Stimulated activated naive B cell treated with anti-CD40 and anti-IgM and Interleukin-4, amounts not matched to agents 10 μg/mL and 1 μg/mL and 100 μg/mL, for 72 hours (primary cell): ENCODE data around the gene SNRNP27.
A peak's percentile ranks its signal among the peaks of the same experiment; 100 is the strongest.
"Not testable (repeated sequence)": the region's sequence is repeated elsewhere in the genome, so short reads cannot be mapped to it uniquely, and the experiment has no call there.

Experiments used
- ATAC-seq, 2 donors: fragments of 150-1000 bp; cut with Tn5 transposase; replicated peaks; 2 replicates each; pipeline ENCODE4 v1.10.0; 2021; ENCODE audit warnings: moderate library complexity in 1 of 2
- DNase-seq: peaks from one replicate; pipeline ENCODE4 v3.0.0; 2021
- H3K27ac Mint-ChIP-seq: one replicate; pipeline ENCODE4 v1.8.0; 2022; ENCODE audit warnings: mild to moderate bottlenecking, mixed read lengths
- H3K27me3 Mint-ChIP-seq, 2 donors: one replicate each; pipeline ENCODE4 v1.8.0; 2022; ENCODE audit warnings: mixed read lengths in 2 of 2
- H3K36me3 Mint-ChIP-seq, 2 donors: one replicate each; pipeline ENCODE4 v1.8.0; 2022; ENCODE audit warnings: mixed read lengths in 2 of 2, mild to moderate bottlenecking in 1 of 2
- H3K4me1 Mint-ChIP-seq, 2 donors: one replicate each; pipeline ENCODE4 v1.8.0; 2022; ENCODE audit warnings: mixed read lengths in 2 of 2, mild to moderate bottlenecking in 1 of 2
- H3K4me3 Mint-ChIP-seq, 2 donors: one replicate each; pipeline ENCODE4 v1.8.0; 2022; ENCODE audit warnings: mild to moderate bottlenecking in 2 of 2, mixed read lengths in 2 of 2, moderate library complexity in 1 of 2
- H3K9me3 Mint-ChIP-seq, 2 donors: one replicate each; pipeline ENCODE4 v1.8.0; 2022; ENCODE audit warnings: mixed read lengths in 2 of 2, mild to moderate bottlenecking in 1 of 2

The SNRNP27 gene, protein sequence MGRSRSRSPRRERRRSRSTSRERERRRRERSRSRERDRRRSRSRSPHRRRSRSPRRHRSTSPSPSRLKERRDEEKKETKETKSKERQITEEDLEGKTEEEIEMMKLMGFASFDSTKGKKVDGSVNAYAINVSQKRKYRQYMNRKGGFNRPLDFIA

DNA sequence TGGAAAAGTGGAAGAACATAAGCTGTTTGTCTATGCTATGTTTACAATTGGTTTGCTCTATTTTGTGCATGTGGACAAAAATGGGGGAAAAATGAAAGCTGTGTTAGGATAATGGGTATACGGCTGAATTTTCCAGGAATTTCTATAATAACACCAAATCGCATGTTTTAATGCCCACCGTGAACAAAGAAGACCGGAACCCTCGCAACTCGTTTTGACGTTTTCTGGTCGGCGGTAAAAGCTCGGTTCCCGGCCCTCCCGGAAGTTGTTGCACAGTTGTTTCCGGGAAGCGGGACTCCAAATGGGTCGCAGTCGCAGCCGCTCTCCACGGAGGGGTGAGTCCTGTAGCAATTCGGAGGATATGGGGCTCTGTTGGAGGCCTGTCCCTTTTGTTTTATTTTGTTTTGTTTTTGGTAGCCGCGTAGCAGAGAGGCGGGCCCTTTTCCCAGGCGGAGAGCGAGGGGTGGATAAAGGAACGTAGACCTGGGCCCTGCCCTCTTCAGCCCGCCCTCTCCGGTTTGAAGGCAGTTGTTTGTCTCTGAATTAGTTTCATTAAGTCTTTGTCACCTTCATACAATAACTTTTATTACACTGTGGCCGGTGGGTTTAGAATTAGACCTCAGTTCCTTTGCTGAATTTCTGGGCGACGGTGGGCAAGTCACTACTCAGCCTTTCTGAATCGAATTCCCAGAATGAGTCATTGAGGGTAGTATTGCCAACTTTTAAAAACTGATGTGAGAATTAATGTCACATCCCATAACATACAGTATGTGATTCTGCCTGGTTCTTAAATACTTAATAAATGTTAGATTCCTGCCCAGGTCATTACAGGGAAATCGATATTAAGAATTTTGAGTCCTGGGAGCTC, at the start of gene SNRNP27:
SNRNP27 (plus strand) TSS at position 273 of the 868 bp plus-strand sequence; CDS start at position 302, 29 bp downstream.
- peak within 1 kb of the TSS; percentile 97 to 99 for H3K4me3 Mint-ChIP-seq
- ATAC-seq (peak; percentile 91 to 93), DNase-seq (peak; percentile 74)
- peaks cover 17 to 23% of the 10 kb centered on the region in 2 donors for H3K36me3 Mint-ChIP-seq
- H3K9me3 Mint-ChIP-seq = peaks cover 0 to 2% of the 10 kb centered on the region in 2 donors
- peak within 1 kb of the TSS; percentile 99 for H3K27ac Mint-ChIP-seq
- H3K27me3 Mint-ChIP-seq = no peaks in the 10 kb centered on the region
- peaks cover 18 to 24% of the 10 kb centered on the region in 2 donors for H3K4me1 Mint-ChIP-seq

DNA sequence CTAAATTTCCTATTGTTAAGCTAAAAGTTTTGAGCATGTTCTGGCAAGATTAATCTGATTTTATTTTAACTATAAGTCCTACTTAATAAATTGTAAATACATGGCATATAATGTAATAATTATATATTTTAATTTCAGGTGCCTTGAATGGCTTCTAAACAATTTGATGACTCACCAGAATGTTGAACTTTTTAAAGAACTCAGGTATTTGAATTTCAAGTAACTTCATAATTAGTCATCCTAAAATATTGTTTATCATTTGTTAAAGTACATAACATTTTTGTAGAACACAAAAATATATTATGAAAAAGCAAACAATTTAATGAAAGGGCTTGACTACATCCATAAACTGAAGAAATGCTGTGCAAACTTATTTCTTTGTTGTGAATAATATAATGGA, 49.8 kb upstream of the SNRNP27 start:
- no peaks in the 10 kb centered on the region for H3K27me3 Mint-ChIP-seq
- H3K4me1 Mint-ChIP-seq = peaks cover 0 to 8% of the 10 kb centered on the region in 2 donors
- peaks cover 28 to 31% of the 10 kb centered on the region in 2 donors for H3K36me3 Mint-ChIP-seq
- H3K4me3 Mint-ChIP-seq = no peak overlapping the region
- H3K27ac Mint-ChIP-seq = no peak overlapping the region
- no peak for ATAC-seq
- no peaks in the 10 kb centered on the region for H3K9me3 Mint-ChIP-seq
- no peak for DNase-seq

DNA sequence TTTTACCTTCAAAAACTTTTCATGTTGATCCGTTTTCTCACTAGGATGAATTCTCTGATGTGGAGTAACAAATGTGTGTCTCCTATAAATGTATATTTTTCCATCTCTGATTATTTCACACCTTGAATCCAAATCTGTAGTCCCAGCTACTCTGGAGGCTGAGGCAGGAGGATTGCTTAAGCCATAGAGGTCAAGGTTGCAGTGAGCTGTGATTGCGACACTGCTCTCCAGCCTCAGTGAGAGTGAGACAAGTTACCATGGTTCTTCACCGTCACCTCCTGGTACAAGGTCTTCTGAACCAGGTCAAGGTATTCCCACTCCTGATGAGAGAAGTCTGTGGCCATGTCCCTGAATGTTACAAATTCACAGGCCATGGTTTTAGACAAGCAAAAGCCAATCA, 49.2 kb upstream of the SNRNP27 start:
- H3K4me3 Mint-ChIP-seq = no peak overlapping the region
- H3K36me3 Mint-ChIP-seq = peaks cover 26 to 28% of the 10 kb centered on the region in 2 donors
- no peak overlapping the region for H3K27ac Mint-ChIP-seq
- H3K9me3 Mint-ChIP-seq = no peaks in the 10 kb centered on the region
- DNase-seq (no peak), ATAC-seq (no peak)
- no peaks in the 10 kb centered on the region for H3K27me3 Mint-ChIP-seq
- peaks cover 0 to 8% of the 10 kb centered on the region in 2 donors for H3K4me1 Mint-ChIP-seq

DNA sequence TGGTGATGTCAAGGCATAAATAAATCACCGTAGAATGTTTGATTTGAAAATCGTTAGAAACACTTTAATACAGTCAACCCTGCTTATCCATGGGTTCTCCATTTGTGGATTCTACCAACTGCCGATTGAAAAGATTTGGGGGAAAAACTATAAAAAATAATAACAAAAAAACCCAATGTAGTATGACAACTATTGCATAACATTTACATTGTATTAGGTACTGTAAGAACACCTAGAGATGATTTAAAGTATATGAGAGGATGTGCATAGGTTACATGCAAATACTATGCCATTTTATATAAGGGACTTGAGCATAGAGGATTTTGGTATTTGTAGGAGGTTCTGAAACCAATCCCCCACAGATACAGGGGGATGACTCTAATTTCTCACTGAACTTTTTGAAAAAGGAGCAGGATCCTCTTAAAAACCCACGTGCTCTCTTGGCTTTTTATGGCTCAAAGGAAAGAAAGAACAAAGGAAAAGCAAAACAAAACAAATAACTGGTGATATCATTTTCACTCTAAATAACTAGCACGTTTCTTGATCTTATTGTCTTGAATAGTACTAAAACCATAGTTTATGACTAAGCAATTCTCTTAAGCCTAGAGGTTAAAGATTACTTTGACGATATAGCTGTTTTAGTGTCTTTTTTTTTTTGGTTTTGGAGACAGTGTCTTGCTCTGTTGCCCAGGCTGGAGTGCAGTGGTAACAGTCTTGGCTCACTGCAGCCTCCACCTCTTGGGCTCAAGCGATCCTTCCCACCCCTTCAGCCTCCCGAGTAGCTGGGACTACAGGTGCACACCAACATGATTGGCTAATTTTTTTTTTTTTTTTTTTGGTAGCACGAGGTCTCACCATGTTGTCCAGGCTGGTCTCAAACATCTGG, 47.3 kb upstream of the SNRNP27 start:
- H3K4me3 Mint-ChIP-seq = no peak overlapping the region
- H3K4me1 Mint-ChIP-seq = peaks cover 0 to 8% of the 10 kb centered on the region in 2 donors
- ATAC-seq (no peak), DNase-seq (no peak)
- H3K27ac Mint-ChIP-seq = peak overlapping the region; percentile 67
- H3K27me3 Mint-ChIP-seq = no peaks in the 10 kb centered on the region
- peaks cover 28 to 32% of the 10 kb centered on the region in 2 donors for H3K36me3 Mint-ChIP-seq
- no peaks in the 10 kb centered on the region for H3K9me3 Mint-ChIP-seq

DNA sequence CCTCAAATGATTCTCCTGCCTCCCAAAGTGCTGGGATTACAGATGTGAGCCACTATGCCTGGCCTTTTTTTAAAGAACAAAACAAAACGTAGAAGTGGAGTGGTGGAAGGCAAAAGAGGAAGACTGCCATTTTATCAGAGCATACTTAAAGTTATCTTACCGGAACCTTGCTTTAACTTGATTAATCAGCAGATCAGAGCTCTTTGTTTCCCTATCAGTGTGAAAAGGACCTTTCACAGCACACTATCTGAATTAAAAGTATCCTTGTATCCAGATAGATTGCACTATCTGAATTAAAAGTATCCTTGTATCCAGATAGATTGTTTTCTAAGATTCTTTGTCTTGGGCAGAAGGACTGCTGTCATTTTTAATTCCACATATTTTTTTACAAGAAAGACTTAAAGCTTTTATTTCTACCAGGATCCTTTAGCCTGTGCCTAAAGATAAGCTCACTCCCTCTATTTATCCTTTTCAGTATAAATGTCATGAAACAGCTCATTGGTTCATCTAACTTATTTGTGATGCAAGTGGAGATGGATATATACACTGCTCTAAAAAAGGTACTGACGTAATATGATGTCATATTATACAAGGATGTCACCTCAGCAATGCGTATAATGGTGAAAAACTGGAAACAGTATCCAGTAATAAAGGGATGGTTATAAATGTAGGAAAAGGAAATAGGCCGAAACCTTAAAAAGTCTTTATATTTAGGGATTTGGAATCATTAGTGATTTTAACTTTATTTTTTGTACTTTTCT, 46.5 kb upstream of the SNRNP27 start:
- Mint-ChIP-seq H3K27me3 (no peaks in the 10 kb centered on the region), H3K4me3 (no peak overlapping the region), H3K4me1 (peaks cover 0 to 8% of the 10 kb centered on the region in 2 donors), H3K36me3 (peaks cover 25 to 30% of the 10 kb centered on the region in 2 donors), H3K27ac (peak overlapping the region; percentile 67), H3K9me3 (no peaks in the 10 kb centered on the region)
- DNase-seq = no peak
- no peak for ATAC-seq

DNA sequence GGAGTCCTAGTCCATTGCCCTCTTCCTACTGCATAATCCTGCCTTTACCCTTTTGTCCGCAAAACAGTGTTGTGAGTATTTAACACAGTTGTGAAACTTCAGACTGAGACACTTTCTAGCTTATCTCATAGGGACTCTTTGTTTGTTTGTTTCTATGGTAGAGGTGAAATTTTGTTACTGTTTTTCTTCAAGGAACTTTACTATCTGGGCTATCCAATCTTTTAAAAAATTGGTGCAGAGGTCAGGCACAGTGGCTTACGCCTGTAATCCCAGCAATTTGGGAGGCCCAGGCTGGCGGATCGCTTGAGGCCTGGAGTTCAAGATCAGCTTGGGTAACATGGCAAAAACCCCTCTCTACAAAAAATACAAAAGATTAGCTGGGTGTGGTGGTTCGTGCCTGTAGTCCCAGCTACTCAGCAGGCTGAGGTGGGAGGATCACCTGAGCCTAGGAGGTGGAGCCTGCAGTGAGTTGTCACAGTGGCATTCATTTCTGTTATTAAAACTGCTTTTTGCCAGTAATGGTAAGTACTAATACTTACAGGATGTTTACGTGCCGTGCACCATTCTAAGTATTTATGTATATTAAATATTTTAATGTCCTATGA, 45.5 kb upstream of the SNRNP27 start:
- H3K9me3 Mint-ChIP-seq = no peaks in the 10 kb centered on the region
- no peaks in the 10 kb centered on the region for H3K27me3 Mint-ChIP-seq
- DNase-seq (no peak), ATAC-seq (no peak)
- no peak overlapping the region for H3K27ac Mint-ChIP-seq
- peaks cover 25 to 30% of the 10 kb centered on the region in 2 donors for H3K36me3 Mint-ChIP-seq
- peaks cover 0 to 8% of the 10 kb centered on the region in 2 donors for H3K4me1 Mint-ChIP-seq
- H3K4me3 Mint-ChIP-seq = no peak overlapping the region

DNA sequence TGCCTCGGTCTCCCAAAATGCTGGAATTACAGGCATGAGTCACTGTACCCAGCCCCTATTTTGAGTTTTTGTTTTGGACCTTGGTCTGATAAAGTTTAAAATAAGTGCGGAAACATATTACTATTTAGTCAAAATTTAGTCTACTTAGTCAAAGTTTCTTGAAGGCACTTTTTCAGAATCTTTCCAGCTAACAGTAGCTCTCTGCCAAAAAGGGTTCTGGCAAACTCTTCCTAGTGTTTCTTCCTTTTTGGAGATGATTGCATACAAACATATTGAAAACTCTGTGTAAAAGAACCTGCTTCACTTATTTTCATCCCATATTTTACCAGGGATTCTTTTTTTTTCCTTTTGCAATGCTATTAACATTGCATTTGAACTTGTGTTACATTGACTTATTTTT, 35.5 kb upstream of the SNRNP27 start:
- H3K9me3 Mint-ChIP-seq = no peaks in the 10 kb centered on the region
- no peak overlapping the region for H3K4me3 Mint-ChIP-seq
- no peak overlapping the region for H3K27ac Mint-ChIP-seq
- DNase-seq = no peak
- H3K4me1 Mint-ChIP-seq = no peaks in the 10 kb centered on the region
- no peak for ATAC-seq
- H3K36me3 Mint-ChIP-seq = peaks cover 3 to 4% of the 10 kb centered on the region in 2 donors
- no peaks in the 10 kb centered on the region for H3K27me3 Mint-ChIP-seq

DNA sequence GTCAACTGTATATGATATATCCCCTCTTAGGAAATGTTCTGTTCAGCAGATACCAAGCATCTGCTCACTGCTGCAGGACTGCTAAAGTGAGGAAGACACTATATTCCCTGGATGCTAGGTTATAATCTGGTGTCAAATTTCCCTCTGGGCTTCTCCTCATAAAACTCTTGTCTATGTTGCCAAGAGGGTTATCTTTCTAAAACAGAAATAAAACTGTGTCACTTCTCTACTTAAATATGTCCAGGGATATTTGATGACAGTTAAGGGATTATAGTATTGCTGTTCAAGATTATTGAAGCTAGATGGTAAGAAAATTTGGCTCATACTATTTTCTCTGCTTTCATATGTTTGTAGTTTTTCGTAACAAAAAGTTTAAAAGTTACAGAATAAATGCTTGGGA, 30.5 kb upstream of the SNRNP27 start:
- ATAC-seq = no peak
- H3K4me1 Mint-ChIP-seq = no peaks in the 10 kb centered on the region

DNA sequence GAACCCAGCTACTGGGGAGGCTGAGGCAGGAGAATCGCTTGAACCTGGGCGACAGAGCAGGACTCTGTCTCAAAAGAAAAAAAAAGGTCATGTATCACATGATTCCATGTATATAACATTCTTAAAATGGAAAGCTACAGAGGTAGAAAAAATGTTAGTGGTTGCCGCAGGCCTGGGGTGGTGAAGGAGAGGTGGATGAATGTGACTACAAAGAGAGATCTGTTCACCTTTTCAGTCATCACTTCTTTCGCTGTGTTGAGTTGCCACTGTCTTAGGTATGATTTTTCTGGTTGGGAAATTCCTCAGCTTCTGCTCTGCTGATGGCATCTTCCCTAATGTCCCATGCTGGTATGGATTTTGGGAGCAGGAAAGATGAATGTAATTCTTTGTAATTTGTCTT, 5.3 kb upstream of the SNRNP27 start:
- H3K27me3 Mint-ChIP-seq = no peaks in the 10 kb centered on the region
- no peak overlapping the region for H3K27ac Mint-ChIP-seq
- H3K4me1 Mint-ChIP-seq = peaks cover 6% of the 10 kb centered on the region in 2 donors
- ATAC-seq (no peak), DNase-seq (no peak)
- H3K36me3 Mint-ChIP-seq = peaks cover 0 to 2% of the 10 kb centered on the region in 2 donors
- no peak overlapping the region for H3K4me3 Mint-ChIP-seq
- H3K9me3 Mint-ChIP-seq = peaks cover 0 to 2% of the 10 kb centered on the region in 2 donors

More for the DNA sequence above, 30.5 kb upstream of the SNRNP27 start:
- DNase-seq = no peak
- H3K9me3 Mint-ChIP-seq = no peaks in the 10 kb centered on the region
- H3K27ac Mint-ChIP-seq = no peak overlapping the region
- no peak overlapping the region for H3K4me3 Mint-ChIP-seq
- peaks cover 13 to 19% of the 10 kb centered on the region in 2 donors for H3K36me3 Mint-ChIP-seq
- no peaks in the 10 kb centered on the region for H3K27me3 Mint-ChIP-seq

DNA sequence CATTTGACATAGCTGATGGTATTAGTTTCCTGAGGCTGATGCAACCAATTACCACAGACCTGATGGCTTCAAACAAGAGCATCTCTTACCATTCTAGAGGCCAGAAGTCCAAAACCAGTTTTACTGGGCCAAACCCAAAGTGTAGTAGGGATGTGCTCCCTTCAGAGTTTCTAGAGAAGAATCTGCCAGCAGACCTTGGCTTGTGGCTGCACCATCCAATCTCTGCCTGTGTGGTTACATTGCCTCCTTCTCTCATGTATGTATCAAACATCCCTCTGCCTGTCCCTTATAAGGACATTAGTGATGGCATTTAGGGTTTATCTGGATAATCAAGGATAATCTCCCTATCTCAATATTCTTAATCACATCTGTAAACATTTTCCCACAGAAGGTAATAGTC, 4.5 kb upstream of the SNRNP27 start:
- Mint-ChIP-seq H3K36me3 (peaks cover 2 to 3% of the 10 kb centered on the region in 2 donors), H3K4me3 (no peak overlapping the region), H3K4me1 (peaks cover 7% of the 10 kb centered on the region in 2 donors), H3K27ac (no peak overlapping the region), H3K9me3 (peaks cover 0 to 2% of the 10 kb centered on the region in 2 donors), H3K27me3 (no peaks in the 10 kb centered on the region)
- DNase-seq (no peak), ATAC-seq (no peak)

DNA sequence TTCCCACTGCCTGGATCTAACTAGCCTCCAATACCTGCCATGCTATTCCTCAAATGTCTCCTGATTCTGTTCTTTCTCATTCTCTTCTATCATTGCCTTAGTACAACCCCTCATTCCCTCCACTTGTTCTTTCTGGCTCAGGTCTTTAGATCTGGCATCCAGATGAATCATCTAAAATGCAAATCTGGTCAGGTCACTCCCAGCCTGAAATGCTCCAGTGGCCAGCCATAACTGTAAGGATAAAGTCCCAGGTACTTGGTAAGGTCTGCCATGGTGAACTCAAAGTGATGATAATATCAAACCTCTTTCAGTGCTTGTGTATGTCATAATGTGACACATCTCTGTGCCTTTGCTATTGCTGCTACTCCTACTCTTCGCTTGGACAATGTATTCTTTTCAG, 2.9 kb upstream of the SNRNP27 start:
- H3K4me1 Mint-ChIP-seq = peaks cover 11 to 14% of the 10 kb centered on the region in 2 donors
- no peak overlapping the region for H3K27ac Mint-ChIP-seq
- DNase-seq (no peak), ATAC-seq (no peak)
- peaks cover 6 to 10% of the 10 kb centered on the region in 2 donors for H3K36me3 Mint-ChIP-seq
- peaks cover 0 to 2% of the 10 kb centered on the region in 2 donors for H3K9me3 Mint-ChIP-seq
- H3K27me3 Mint-ChIP-seq = no peaks in the 10 kb centered on the region
- H3K4me3 Mint-ChIP-seq = no peak overlapping the region

DNA sequence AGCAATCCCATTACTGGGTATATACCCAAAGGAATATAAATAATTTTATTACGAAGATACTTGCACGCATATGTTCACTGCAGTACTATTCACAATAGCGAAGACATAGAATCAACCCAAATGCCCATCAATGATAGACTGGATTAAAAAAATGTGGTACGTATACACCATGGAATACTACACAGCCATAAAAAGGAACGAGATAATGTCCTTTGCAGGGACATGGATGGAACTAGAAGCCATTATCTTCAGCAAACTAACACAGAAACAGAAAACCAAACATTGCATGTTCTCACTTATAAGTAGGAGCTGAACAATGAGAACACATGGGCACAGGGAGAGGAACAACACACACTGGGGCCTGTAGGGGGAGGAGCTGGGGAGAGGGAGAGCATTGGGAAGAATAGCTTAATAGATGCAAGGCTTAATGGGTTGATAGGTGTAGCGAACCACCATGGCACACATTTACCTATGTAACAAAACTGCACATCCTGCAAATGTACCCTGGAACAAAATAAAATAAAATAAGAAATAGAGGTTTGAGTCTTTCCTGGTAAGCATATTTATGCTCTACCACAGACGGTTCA, 825 bp upstream of the SNRNP27 start:
- H3K36me3 Mint-ChIP-seq = peaks cover 14 to 17% of the 10 kb centered on the region in 2 donors
- H3K4me3 Mint-ChIP-seq = peak overlapping the region; percentile 97 to 99
- not testable (repeated sequence) for ATAC-seq

DNA sequence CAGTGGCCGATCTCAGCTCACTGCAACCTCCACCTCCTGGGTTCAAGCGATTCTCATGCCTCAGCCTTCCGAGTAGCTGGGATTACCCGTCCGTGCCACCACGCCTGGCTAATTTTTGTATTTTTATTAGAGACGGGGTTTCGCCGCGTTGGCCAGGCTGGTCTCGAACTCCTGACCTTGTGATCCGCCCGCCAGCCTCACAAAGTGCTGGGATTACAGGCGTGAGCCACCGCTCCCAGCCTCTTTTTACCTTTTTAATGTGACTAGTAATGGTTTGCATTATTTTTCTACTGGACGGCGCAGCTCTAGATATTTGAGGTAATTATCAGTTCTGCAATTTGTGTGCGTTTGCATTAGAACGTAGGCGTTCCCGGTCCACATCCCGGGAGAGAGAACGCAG, 981 bp downstream of the SNRNP27 start:
- H3K4me3 Mint-ChIP-seq = peak overlapping the region; percentile 97 to 99
- DNase-seq, H3K27me3 Mint-ChIP-seq, H3K9me3 Mint-ChIP-seq, ATAC-seq: not testable (repeated sequence)
- H3K27ac Mint-ChIP-seq = peak overlapping the region; percentile 47
- peaks cover 21 to 26% of the 10 kb centered on the region in 2 donors for H3K36me3 Mint-ChIP-seq
- peaks cover 18 to 24% of the 10 kb centered on the region in 2 donors for H3K4me1 Mint-ChIP-seq

More for the DNA sequence above, 825 bp upstream of the SNRNP27 start:
- H3K4me1 Mint-ChIP-seq = peaks cover 18 to 22% of the 10 kb centered on the region in 2 donors
- DNase-seq, H3K9me3 Mint-ChIP-seq, H3K27me3 Mint-ChIP-seq: not testable (repeated sequence)
- peak overlapping the region; percentile 99 for H3K27ac Mint-ChIP-seq
